Activated T-helper 1 cell treated with anti-CD3 and anti-CD28 coated beads, Interleukin-12 subunit alpha, Interleukin-12 subunit beta, Interleukin-2, Interleukin-4 antibody, amounts not matched to agents 30 ng/mL and 10 ng/mL and 1 ng/mL, durations not matched to agents 14 hours and 24 hours and 36 hours (primary cell): Measurements from ENCODE around the gene ODAD3. TPM values are rescaled to one million over a fixed set of nuclear protein-coding genes. Genes with fewer than 3 reads are reported as not detected.
"Not testable (repeated sequence)": the region's sequence is repeated elsewhere in the genome, so short reads cannot be mapped to it uniquely, and the experiment has no call there.

ENCODE experiments used
- DNase-seq: peaks from one replicate; pipeline ENCODE4 v3.0.0; 2021; ENCODE audit warnings: low spot score
- H3K27ac Mint-ChIP-seq: one replicate; pipeline ENCODE4 v1.8.0; 2021; ENCODE audit warnings: mild to moderate bottlenecking, mixed read lengths
- H3K27me3 Mint-ChIP-seq: one replicate; pipeline ENCODE4 v1.8.0; 2022; ENCODE audit warnings: mild to moderate bottlenecking, moderate library complexity, mixed read lengths; ENCODE audit not compliant: insufficient read depth
- H3K36me3 Mint-ChIP-seq: one replicate; pipeline ENCODE4 v1.8.0; 2021; ENCODE audit warnings: low read depth, mixed read lengths
- H3K4me1 Mint-ChIP-seq: one replicate; pipeline ENCODE4 v1.8.0; 2021; ENCODE audit warnings: low read depth, mixed read lengths
- H3K4me3 Mint-ChIP-seq: one replicate; pipeline ENCODE4 v1.8.0; 2021; ENCODE audit warnings: mild to moderate bottlenecking, moderate library complexity, mixed read lengths
- H3K9me3 Mint-ChIP-seq: one replicate; pipeline ENCODE4 v1.8.0; 2021; ENCODE audit warnings: mixed read lengths
- intact Hi-C: fragments of 100-400 bp; cut with micrococcal nuclease; formaldehyde crosslinking; loops from one replicate; pipeline ENCODE4 v1.15.1; 2024
- total RNA-seq: library from RNA; stranded (reverse); gene quantifications from 2 replicates; pipeline ENCODE4 v1.2.3, GENCODE V29; 2022

The ODAD3 gene
- total RNA-seq, 1 donor from 2014 or later = not detected

DNA sequence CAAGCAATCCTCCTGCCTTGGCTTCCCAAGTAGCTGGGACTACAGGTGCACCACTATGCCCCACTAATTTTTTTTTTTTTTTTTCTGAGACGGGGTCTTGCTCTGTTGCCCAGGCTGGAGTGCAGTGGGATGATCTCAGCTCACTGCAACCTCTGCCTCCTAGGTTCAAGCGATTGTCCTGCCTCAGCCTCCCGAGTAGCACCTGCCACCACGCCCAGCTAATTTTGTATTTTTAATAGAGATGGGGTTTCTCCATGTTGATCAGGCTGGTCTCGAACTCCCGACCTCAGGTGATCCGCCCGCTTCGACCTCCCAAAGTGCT lies 20.3 kb upstream of the ODAD3 start:
- H3K36me3 Mint-ChIP-seq, intact Hi-C loops, H3K27me3 Mint-ChIP-seq: not testable (repeated sequence)

DNA sequence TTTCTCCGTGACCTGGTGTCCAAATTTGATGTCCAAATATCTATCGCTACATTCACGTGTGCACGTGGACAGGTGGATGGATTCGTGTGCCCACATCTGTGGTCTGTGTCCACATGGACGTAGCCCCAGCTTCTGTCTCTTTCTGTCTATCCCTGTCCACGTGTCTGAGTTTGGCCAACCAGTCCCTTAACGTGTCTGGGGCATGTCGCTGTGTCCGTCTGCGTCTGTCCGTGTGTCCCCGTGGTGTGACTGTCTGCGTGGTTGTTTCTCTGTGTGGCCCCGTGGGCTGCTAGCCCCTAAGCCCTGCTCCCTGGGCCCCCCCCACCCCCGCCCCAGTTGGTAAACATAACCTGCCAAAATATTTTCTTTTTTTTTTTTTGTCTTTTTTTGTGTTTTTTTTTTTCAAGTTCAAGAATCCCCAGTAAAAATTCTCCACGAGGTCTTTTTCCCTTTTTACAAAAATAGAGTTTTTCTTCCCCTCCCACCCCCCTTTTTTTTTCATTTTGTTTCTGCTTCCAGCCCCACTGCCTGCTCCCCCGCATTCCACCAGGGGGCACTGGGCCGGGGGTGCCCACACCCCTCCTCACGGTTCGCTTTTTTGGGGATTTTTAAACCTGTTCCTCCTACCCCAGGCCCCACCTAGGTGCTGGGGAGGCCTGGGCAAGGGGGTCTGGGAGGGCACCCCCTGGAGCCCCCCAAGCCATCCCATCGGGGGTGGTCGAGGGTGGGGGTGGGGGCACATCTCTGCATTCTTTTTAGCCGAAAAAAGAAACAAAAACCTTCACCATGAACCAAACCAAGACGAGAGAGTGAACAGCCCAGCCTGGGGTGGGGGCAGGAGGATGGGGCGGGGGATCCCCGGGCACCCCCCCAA lies 18.8 kb upstream of the ODAD3 start:
- DNase-seq = no peak
- H3K36me3 Mint-ChIP-seq = peaks cover 5% of the 10 kb centered on the region
- intact Hi-C loops = no loop called here
- H3K27me3 Mint-ChIP-seq = peaks cover 5% of the 10 kb centered on the region
- H3K9me3 Mint-ChIP-seq = no peaks in the 10 kb centered on the region
- H3K27ac Mint-ChIP-seq = no peak overlapping the region
- no peaks in the 10 kb centered on the region for H3K4me1 Mint-ChIP-seq
- H3K4me3 Mint-ChIP-seq = no peak overlapping the region

More for the DNA sequence above, 20.3 kb upstream of the ODAD3 start:
- H3K27ac Mint-ChIP-seq, DNase-seq, H3K4me1 Mint-ChIP-seq, H3K4me3 Mint-ChIP-seq, H3K9me3 Mint-ChIP-seq: not testable (repeated sequence)

DNA sequence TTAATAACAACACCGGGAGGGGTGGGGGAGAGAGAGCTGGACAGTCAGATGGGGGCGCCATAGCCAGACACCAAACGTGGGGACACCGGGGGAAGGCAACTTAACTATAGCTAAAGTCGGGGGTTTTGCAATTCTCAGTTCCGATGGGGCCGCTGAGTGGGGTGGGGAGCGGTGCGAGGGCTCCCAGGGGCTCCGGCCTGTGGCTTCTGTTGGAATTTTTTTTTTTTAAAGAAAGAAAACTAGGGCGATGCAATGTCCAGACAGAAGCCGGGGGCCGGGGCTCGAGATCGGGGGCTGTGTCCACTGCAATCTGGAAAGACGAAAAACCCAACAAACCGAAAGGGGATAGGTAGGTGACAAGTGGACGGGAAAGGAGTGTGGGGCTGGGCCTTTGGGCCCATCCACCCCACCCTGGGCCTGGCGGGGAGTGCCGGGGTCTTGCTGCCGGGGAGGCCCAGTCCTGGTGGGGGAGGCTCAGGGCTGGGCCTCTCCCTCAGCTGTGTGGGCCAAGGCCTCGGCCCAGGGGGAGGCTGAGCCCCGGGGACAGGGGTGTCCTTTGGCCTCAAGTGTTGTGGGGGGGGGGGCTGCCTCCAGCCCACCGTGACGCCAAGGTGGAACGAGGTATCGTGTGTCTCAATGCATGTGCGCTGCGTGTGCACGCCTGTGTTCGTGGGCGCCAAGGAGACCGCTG lies 17.8 kb upstream of the ODAD3 start:
- H3K27ac Mint-ChIP-seq = no peak overlapping the region
- H3K27me3 Mint-ChIP-seq = peaks cover 2% of the 10 kb centered on the region
- H3K9me3 Mint-ChIP-seq = no peaks in the 10 kb centered on the region
- peaks cover 5% of the 10 kb centered on the region for H3K36me3 Mint-ChIP-seq
- DNase-seq = no peak
- no peaks in the 10 kb centered on the region for H3K4me1 Mint-ChIP-seq
- intact Hi-C loops = no loop called here
- no peak overlapping the region for H3K4me3 Mint-ChIP-seq

DNA sequence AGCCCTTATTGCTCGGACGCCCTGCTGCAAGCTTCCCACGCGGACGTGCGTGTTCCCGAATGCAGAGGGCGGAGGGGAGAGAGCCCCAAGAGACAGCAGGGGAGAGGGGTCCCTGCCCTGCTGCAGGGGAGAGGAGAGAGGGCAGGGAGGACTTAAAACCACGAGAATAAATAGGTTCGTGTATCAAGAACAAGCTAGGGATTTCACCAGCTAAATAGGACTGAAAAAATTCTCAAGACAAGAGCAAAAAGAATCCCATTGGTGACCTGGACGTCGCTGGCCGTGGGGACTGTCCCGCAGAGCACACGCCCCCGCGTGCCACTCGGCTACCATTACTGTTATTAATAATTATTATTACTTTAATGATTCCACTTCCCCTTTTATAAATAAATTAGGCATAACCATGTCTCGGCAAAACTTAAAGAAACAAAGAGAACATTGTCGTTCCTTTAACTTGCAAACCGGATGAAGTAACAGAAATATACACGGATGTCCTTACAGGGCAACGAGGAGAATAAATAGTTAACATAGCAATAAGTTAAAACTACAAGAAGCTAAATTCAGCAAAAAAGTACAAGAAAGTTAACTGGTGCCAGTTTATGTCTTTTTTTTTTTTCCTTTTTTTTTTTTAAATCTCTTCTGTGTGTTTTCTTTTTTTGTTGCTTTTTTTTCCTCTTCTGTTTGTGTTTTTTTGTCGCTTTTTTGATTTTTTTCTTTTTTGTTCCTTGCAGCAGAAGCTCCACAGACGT lies 17.1 kb upstream of the ODAD3 start:
- Mint-ChIP-seq H3K27ac (no peak overlapping the region), H3K27me3 (peaks cover 2% of the 10 kb centered on the region), H3K4me3 (no peak overlapping the region), H3K4me1 (no peaks in the 10 kb centered on the region), H3K36me3 (peaks cover 5% of the 10 kb centered on the region), H3K9me3 (no peaks in the 10 kb centered on the region)
- no peak for DNase-seq
- intact Hi-C loops = no loop called here

DNA sequence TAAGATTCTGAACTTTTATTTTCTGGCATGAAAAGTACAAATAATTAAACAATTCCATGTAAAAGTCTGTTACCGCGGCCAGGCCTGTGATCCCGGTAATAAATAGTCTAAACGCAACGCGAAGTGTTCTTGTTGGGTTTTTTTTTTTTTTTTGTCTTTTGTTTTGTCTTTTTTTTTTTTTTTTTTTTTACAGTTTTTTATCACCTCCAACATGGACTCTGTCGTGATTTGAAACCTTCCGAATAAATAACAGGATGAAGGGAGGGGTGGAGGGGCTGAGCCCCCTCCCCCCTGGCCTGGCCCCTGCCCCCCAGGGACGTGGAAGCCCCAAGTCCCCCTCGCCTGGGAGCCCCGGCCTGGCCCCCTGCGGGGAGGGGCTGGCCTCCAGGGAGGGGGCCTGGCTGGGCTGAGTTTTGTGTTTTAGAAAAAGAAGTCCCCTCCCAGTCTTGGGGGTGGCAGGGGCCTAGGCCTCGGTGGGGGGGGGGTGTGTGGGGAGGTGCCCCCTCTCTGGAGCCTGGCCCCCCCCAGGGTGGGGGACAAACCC lies 16.5 kb upstream of the ODAD3 start:
- peaks cover 5% of the 10 kb centered on the region for H3K36me3 Mint-ChIP-seq
- H3K4me3 Mint-ChIP-seq = no peak overlapping the region
- DNase-seq = no peak
- intact Hi-C loops = no loop called here
- no peak overlapping the region for H3K27ac Mint-ChIP-seq
- no peaks in the 10 kb centered on the region for H3K4me1 Mint-ChIP-seq
- no peaks in the 10 kb centered on the region for H3K9me3 Mint-ChIP-seq
- H3K27me3 Mint-ChIP-seq = peaks cover 2% of the 10 kb centered on the region

DNA sequence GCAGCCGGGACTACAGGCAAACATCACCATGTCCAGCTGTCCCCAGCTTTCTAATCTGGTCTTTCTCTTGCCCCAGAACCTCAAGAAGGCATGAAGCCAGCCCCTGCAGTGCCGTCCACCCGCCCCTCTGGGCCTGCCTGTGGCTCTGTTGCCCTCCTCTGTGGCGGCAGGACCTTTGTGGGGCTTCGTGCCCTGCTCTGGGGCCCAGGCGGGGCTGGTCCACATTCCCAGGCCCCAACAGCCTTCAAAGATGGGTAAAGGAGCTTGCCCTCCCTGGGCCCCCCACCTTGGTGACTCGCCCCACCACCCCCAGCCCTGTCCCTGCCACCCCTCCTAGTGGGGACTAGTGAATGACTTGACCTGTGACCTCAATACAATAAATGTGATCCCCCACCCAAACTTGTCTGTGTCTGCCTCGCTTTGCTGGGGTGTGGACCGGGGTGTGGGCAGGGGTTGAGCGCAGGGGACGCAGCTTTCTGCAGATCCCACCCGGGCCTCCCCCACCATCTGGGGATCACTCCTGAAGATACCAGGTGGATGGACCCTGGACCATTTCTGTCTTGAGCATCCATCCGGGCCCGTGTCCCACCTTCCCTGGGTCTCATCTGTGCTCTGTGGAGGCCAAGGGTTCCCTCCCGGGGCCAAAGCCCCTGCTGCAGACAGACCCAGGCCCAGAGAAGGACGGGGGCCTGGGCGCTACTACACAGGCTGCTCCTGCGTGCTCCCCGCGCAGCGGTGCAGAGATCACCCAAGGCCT lies 15.8 kb upstream of the ODAD3 start:
- intact Hi-C loops = no loop called here
- Mint-ChIP-seq H3K36me3 (peaks cover 5% of the 10 kb centered on the region), H3K27me3 (peaks cover 2% of the 10 kb centered on the region), H3K9me3 (no peaks in the 10 kb centered on the region), H3K4me1 (no peaks in the 10 kb centered on the region), H3K27ac (no peak overlapping the region), H3K4me3 (no peak overlapping the region)
- DNase-seq = no peak

DNA sequence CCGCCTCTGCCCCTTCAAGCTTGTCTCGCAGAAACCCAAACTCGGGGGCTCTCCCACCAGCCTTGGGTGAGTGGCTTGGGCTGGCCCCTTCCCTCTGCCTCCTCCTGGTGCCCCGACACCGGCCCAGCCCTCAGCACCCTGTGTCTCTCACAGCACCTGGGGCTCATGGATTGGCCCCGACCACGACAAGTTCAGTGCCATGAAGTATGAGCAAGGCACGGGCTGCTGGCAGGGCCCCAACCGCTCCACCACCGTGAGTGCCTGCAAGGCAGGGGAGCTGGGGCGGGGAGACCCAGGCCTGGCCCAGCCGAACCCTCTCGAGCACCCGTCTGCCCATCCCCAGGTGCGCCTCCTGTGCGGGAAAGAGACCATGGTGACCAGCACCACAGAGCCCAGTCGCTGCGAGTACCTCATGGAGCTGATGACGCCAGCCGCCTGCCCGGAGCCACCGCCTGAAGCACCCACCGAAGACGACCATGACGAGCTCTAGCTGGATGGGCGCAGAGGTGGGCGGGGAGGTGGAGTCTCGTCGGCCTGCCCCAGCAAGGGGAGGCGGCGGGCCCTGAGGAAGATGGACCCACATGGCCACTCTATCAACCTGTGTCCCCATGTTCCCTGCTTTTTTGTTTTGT lies 14.1 kb upstream of the ODAD3 start:
- Mint-ChIP-seq H3K27me3 (no peaks in the 10 kb centered on the region), H3K4me3 (no peak overlapping the region), H3K9me3 (no peaks in the 10 kb centered on the region), H3K4me1 (no peaks in the 10 kb centered on the region), H3K27ac (no peak overlapping the region), H3K36me3 (peaks cover 12% of the 10 kb centered on the region)
- intact Hi-C loops = no loop called here
- no peak for DNase-seq

DNA sequence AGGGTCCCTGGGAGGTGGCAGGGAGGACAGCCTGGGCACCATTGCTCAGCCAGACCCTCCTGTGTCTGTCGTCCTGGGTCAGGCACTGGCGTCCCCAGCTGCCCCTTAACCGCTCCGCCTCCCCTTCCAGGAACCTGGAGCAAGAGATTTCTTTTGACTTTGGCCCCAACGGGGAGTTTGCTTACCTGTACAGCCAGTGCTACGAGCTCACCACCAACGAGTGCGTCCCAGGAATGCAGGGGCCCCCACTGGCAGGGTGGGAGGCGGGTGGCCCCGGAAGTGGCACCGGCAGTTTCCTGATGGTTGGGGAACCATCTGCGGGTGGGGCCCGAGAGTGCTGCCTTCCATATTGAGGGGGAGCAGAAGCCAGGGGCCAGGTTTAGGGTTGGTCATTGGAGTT lies 13.5 kb upstream of the ODAD3 start:
- no peak for DNase-seq
- Mint-ChIP-seq H3K36me3 (peaks cover 14% of the 10 kb centered on the region), H3K27me3 (no peaks in the 10 kb centered on the region), H3K4me1 (no peaks in the 10 kb centered on the region), H3K27ac (no peak overlapping the region), H3K4me3 (no peak overlapping the region), H3K9me3 (no peaks in the 10 kb centered on the region)
- intact Hi-C loops = no loop called here

DNA sequence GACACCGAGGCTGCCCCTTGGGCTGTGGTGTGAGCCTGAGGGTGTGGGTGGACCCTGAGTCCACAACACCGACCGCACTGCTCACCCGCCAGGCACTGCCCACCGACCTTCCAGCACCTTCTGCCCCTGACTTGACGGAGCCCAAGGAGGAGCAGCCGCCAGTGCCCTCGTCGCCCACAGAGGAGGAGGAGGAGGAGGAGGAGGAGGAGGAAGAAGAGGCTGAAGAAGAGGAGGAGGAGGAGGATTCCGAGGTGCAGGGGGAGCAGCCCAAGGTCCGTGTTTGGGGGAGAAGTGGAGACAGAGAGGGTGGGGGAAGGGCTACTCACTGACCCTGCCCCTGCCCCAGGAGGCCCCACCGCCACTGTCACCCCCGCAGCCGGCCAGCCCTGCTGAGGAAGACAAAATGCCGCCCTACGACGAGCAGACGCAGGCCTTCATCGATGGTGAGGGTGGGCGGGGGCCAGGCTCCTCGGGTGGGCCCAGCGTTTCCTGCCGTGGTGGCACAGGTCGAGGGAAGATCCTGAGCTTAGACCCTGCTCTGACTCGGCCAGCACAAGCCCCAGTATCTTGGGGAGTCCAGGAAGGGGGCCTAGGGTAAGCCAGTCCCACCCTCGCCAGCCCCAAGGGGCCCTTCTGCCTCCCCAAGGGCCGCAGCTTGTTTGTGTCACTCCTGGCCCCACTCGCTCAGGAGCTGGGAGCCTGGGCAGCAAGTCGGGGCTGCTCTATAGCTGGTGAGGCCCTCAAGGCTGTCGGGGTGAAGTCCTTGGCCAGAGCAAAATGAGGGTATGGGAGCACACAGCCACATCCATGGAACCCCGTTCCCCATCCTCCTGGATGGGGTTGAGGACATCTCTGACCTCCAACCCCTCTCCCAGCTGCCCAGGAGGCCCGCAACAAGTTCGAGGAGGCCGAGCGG lies 12.7 kb upstream of the ODAD3 start:
- Mint-ChIP-seq H3K27me3 (no peaks in the 10 kb centered on the region), H3K27ac (no peak overlapping the region), H3K4me1 (no peaks in the 10 kb centered on the region), H3K4me3 (no peak overlapping the region), H3K9me3 (no peaks in the 10 kb centered on the region), H3K36me3 (peaks cover 14% of the 10 kb centered on the region)
- no peak for DNase-seq
- intact Hi-C loops = no loop called here

DNA sequence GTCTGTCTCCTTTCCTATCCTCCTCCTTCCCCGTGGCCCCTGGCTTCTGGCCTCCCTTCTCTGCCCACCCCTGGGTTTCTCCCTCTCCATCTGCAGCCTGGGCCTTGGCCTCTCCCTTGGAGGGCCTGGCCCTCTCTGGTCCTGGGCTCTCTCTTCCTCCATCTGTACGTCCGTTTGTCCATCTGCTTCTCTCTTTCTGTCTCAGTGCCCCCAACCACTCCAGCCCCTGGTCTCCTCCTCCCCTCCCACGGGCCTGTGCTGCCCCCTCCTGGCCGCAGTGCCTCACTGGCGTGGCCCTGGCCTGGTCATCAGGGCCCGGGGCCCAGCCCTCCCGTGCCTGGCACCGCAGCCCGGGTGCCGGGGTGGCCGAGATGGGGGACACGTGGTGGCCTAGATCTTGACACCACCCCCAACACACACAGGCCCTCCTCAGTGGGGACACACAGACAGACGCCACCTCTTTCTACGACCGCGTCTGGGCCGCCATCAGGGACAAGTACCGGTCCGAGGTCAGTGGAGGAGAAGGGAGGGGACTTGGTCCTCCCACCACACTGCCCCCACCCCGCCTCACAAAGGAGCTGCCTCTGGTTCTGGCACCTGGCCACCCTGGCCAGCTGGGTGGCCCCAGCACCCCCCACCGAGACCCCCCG lies 11.9 kb upstream of the ODAD3 start:
- Mint-ChIP-seq H3K27me3 (no peaks in the 10 kb centered on the region), H3K9me3 (no peaks in the 10 kb centered on the region), H3K4me3 (no peak overlapping the region), H3K27ac (no peak overlapping the region), H3K4me1 (no peaks in the 10 kb centered on the region), H3K36me3 (peaks cover 19% of the 10 kb centered on the region)
- intact Hi-C loops = no loop called here
- DNase-seq = no peak

DNA sequence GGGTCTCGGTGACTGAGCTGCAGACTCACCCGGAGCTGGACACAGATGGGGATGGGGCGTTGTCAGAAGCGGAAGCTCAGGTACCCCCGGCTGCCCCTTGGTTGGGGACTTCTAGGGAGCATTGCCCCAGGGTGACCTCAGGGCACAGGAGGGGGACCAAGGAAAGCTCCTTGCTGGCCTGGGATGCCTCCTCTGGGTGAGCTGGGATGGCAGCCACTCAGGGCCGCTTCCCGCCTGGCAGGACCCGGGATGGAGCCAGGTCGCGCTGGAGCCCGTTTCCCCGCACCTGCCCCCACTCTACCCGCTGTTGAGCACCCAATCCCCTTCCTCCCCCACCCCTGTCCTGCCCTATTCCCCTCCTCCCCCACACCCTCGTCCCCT lies 11.3 kb upstream of the ODAD3 start:
- peaks cover 19% of the 10 kb centered on the region for H3K36me3 Mint-ChIP-seq

More for the DNA sequence above, 11.3 kb upstream of the ODAD3 start:
- Mint-ChIP-seq H3K27ac (no peak overlapping the region), H3K9me3 (no peaks in the 10 kb centered on the region), H3K4me1 (no peaks in the 10 kb centered on the region), H3K4me3 (no peak overlapping the region), H3K27me3 (no peaks in the 10 kb centered on the region)
- intact Hi-C loops = no loop called here
- DNase-seq = no peak
